K562 (cell line): Measurements from ENCODE around the gene HOXB5. TPM values are rescaled to one million over a fixed set of nuclear protein-coding genes. Genes with fewer than 3 reads are reported as not detected.

ENCODE experiments used
- ATAC-seq: fragments of 200-7000 bp; cut with Tn5 transposase; 3 replicates; pipeline ENCODE4 v1.9.1; 2020; ENCODE audit warnings: moderate library complexity
- BruUV-seq: library from RNA; stranded (reverse); fragments of 400-500 nt; replicated peaks from 2 replicates; lab custom pipeline; 2021; lab: Mats Ljungman, UMichigan
- CTCF ChIA-PET: fragments of 300-600 bp; formaldehyde crosslinking; extraction: SDS; loops from one replicate; lab custom pipeline; 2021; ENCODE audit warnings: low intra/inter-chr PET ratio; lab: Yijun Ruan, JAX
- POLR2A ChIA-PET: fragments of 300-600, 350-650 bp; sonication (Branson Sonifier 250); formaldehyde crosslinking; extraction: SDS; loops from one replicate; lab custom pipeline; 2021; ENCODE audit warnings: antibody characterized with exemption, inconsistent platforms; lab: Yijun Ruan, JAX
- DNase-seq, 4 experiments: peaks; one replicate each; pipeline versions ENCODE4 v3.0.0 to v3.0.0-alpha.2; 2011 to 2018; ENCODE audit warnings: low spot score in 3 of 4, mixed read lengths in 3 of 4; ENCODE audit errors: extremely low read depth in 1 of 4
- FAIRE-seq: peaks from 2 replicates; lab custom pipeline; 2011; peaks lifted over from hg19 to GRCh38; lab: Jason Lieb, UNC
- H2AFZ ChIP-seq: 2 replicates; pipeline ENCODE4 v1.6.0; 2011; ENCODE audit warnings: low read depth, low read length, control low read depth, inconsistent platforms
- H3K27ac ChIP-seq: fragments of 200-600 bp; 3 replicates; pipeline ENCODE4 v1.8.0; 2011; ENCODE audit warnings: low read depth, mild to moderate bottlenecking, control low read depth, inconsistent platforms, low read length, moderate library complexity, mixed read lengths; ENCODE audit errors: extremely low read depth
- H3K27me3 ChIP-seq, 2 experiments: fragments of 300-600 bp in 1 of 2; 2 replicates in 1 of 2; 3 replicates in 1 of 2; pipeline versions ENCODE4 v1.6.0 to v1.8.0; 2011; ENCODE audit warnings: inconsistent platforms in 2 of 2, low read length in 2 of 2, mild to moderate bottlenecking in 1 of 2, mixed read lengths in 1 of 2, moderate library complexity in 1 of 2; ENCODE audit not compliant: control insufficient read depth in 2 of 2, insufficient read depth in 2 of 2
- H3K36me3 ChIP-seq: fragments of 300-600 bp; 3 replicates; pipeline ENCODE4 v1.8.0; 2011; ENCODE audit warnings: mild to moderate bottlenecking, low read length, inconsistent platforms; ENCODE audit not compliant: control insufficient read depth, insufficient read depth
- H3K4me1 ChIP-seq, 2 experiments: fragments of 200-600 bp in 1 of 2; replicated peaks in 1 of 2; 2 replicates in 1 of 2; 3 replicates in 1 of 2; pipeline versions ENCODE4 v1.5.1 to v1.8.0; 2011; ENCODE audit warnings: inconsistent platforms in 2 of 2, low read length in 2 of 2, mild to moderate bottlenecking in 1 of 2, mixed read lengths in 1 of 2, moderate library complexity in 1 of 2; ENCODE audit not compliant: control insufficient read depth in 2 of 2, insufficient read depth in 2 of 2
- H3K4me2 ChIP-seq: 2 replicates; pipeline ENCODE4 v1.6.1; 2011; ENCODE audit warnings: low read length, control low read depth, inconsistent platforms, mixed read lengths; ENCODE audit not compliant: insufficient read depth
- H3K4me3 ChIP-seq: fragments of 200-600 bp; sonication (generic), shearing (Covaris generic); 2 replicates; pipeline ENCODE4 v1.5.1; 2016; ENCODE audit warnings: control low read depth, inconsistent platforms
- H3K79me2 ChIP-seq: fragments of 200-600 bp; 3 replicates; pipeline ENCODE4 v1.8.0; 2011; ENCODE audit warnings: low read length, inconsistent platforms; ENCODE audit not compliant: control insufficient read depth, insufficient read depth
- H3K9ac ChIP-seq, 2 experiments: 2 replicates each; pipeline versions ENCODE4 v1.6.0 to v1.6.1; 2011; ENCODE audit warnings: low read depth in 2 of 2, low read length in 2 of 2, control low read depth in 1 of 2, inconsistent platforms in 1 of 2, mild to moderate bottlenecking in 1 of 2, mixed read lengths in 1 of 2; ENCODE audit not compliant: insufficient read depth in 1 of 2
- H3K9me1 ChIP-seq: one replicate; pipeline ENCODE4 v1.6.0; 2011; ENCODE audit warnings: inconsistent platforms, mild to moderate bottlenecking, low read length, moderate library complexity; ENCODE audit not compliant: control insufficient read depth, insufficient read depth
- H3K9me3 ChIP-seq: replicated peaks from 2 replicates; pipeline ENCODE4 v1.5.1; 2011; ENCODE audit warnings: low read depth, low read length, inconsistent platforms; ENCODE audit not compliant: control insufficient read depth, insufficient read depth
- H4K20me1 ChIP-seq: replicated peaks from 2 replicates; pipeline ENCODE4 v1.6.1; 2011; ENCODE audit warnings: low read length, inconsistent platforms, mixed read lengths; ENCODE audit not compliant: control insufficient read depth, insufficient read depth
- ESRRB ChIP-seq: fragments of 250-450 bp; sonication (Bioruptor Pico); IDR thresholded peaks from 2 replicates; pipeline ENCODE4 v1.5.0; 2020; ENCODE audit warnings: mild to moderate bottlenecking, moderate library complexity, borderline replicate concordance
- HIVEP1 ChIP-seq: fragments of 250-450 bp; sonication (Bioruptor Pico); IDR thresholded peaks from 2 replicates; pipeline ENCODE4 v1.4.0; 2020; ENCODE audit warnings: mild to moderate bottlenecking
- JUNB ChIP-seq: fragments of 450-650 bp; formaldehyde crosslinking; conservative IDR thresholded peaks from 2 replicates; pipeline ENCODE4 v1.4.0; 2020; ENCODE audit warnings: mild to moderate bottlenecking
- KLF16 ChIP-seq: IDR thresholded peaks from 2 replicates; pipeline ENCODE4 v1.6.1; 2016; ENCODE audit warnings: antibody characterized with exemption
- PML ChIP-seq: IDR thresholded peaks from 2 replicates; pipeline ENCODE4 v1.6.1; 2012; ENCODE audit warnings: low read length, inconsistent platforms
- RUNX1 ChIP-seq: sonication (generic); IDR thresholded peaks from 2 replicates; pipeline ENCODE4 v1.6.1; 2016; ENCODE audit warnings: antibody characterized with exemption, low read depth
- WGBS: fragments of 100-300 bp; shearing (Covaris generic); methylation state at CpG from one replicate; pipeline ENCODE4 v1.1.6; 2016; ENCODE audit warnings: low coverage, mixed read lengths; ENCODE audit not compliant: insufficient coverage; ENCODE audit errors: missing lambda C conversion rate; 5-methylcytosine and 5-hydroxymethylcytosine counted together
- in situ Hi-C: fragments of 300-500 bp; cut with MboI; formaldehyde crosslinking; loops from 4 replicates; pipeline ENCODE4 v1.15.0; 2018; ENCODE audit warnings: inconsistent platforms, mixed read lengths
- intact Hi-C: fragments of 100-400 bp; cut with micrococcal nuclease; formaldehyde crosslinking; loops from 2 replicates; pipeline ENCODE4 v1.14.2; 2022
- polyA plus RNA-seq, 8 experiments: library from polyadenylated mRNA; depleted of rRNA in 4 of 8; stranded (reverse) in 5 of 8; unstranded in 3 of 8; fragments of >200 nt; fragmentation: Nextera tagmentation in 2 of 8; fragmentation: Illumina TruSeq in 1 of 8; extraction: Ambion mirVana in 2 of 8; extraction: Trizol in 1 of 8; gene quantifications; 2 replicates each; pipeline versions ENCODE4 v1.2.1 to v1.2.3, GENCODE V29; 2011 to 2014; ENCODE audit warnings: inconsistent platforms in 1 of 8, missing spikeins in 1 of 8
- total RNA-seq, 7 experiments: library from RNA; depleted of rRNA in 6 of 7; stranded (reverse); fragments of >200 nt in 6 of 7; fragmentation: Illumina TruSeq in 2 of 7; extraction: Trizol in 2 of 7; gene quantifications; 2 replicates each; pipeline versions ENCODE4 v1.2.1 to v1.2.3, GENCODE V29; 2011 to 2021; ENCODE audit warnings: low replicate concordance in 1 of 7
- TF ChIP-seq, protein P1 (sequence below): fragments of 200-400 bp; formaldehyde crosslinking; IDR thresholded peaks from 2 replicates; pipeline ENCODE4 v1.6.1; 2017; ENCODE audit warnings: mild to moderate bottlenecking, low read depth, low read length, moderate library complexity
- TF ChIP-seq, protein P2 (sequence below): sonication (generic); formaldehyde crosslinking; IDR thresholded peaks from 2 replicates; pipeline ENCODE4 v1.8.1; 2023; ENCODE audit warnings: missing genetic modification reagents, mild to moderate bottlenecking, borderline replicate concordance

Gene HOXB5
- total and polyA plus RNA-seq, 9 of the 15 experiments (the other 6 are each of a cell fraction or from before 2014, with no cell fraction given), result 0.24 to 2.7 (median 0.65) TPM

DNA sequence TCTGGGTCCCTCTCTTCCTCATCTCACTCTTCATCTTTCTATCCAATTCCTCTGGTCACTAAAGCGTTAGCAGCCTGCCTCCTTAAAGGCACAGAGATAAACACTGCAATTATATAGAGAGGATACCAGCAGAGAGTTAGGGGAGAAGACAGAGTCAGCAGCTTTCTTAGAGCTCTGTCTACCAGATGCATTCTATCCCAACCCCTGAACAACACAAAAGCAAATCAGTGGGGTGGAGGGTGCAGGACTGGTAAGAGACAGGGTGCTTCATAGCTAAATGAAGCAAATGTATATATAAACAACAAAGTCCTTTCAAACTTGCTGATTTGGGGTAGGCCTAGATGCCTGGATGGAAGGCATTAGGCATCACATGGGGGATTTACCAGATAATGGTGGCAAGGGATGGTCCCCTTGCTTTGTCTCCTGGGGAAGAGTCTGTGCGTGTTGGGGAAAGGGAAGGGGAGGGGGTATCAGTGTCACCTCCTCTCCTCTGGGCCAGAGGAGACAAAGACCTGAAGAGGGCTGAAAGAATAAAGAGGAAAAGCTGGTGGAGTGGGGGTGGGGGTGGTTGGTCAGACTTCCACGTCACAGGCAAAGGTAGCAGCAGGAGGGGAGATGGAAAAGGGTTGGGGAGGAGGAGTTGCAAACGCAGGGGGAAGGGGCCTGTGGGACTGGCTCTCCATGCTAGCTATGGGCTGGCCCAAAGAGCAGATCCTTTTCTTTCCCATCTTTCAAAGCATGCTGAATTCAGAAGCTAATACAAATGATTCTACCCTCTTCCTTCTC is 27.5 kb downstream of the HOXB5 start:
- Histone ChIP-seq H3K27me3 (no peaks in the 10 kb centered on the region), H3K4me2 (no peak overlapping the region), H3K9ac (no peak overlapping the region; a peak in 1 of 4 replicates), H3K27ac (no peak overlapping the region), H4K20me1 (no peaks in the 10 kb centered on the region; the same call in 1 of the 2 replicates), H3K36me3 (peaks cover 95% of the 10 kb centered on the region; the same call in 2 of the 3 replicates), H3K9me3 (no peaks in the 10 kb centered on the region), H3K79me2 (peaks cover 59% of the 10 kb centered on the region), H2AFZ (no peak overlapping the region), H3K4me1 (peaks cover 19 to 24% of the 10 kb centered on the region in 2 experiments), H3K9me1 (peaks cover 6% of the 10 kb centered on the region), H3K4me3 (no peak overlapping the region)
- FAIRE-seq, result no peak
- no peak for DNase-seq
- ChIA-PET CTCF (no interaction called here), POLR2A (interaction anchor here (3.9 kb wide), 1 partner anchor 10 kb away, joined by 21 read pairs; no protein-coding TSS in a partner anchor)
- TF ChIP-seq, protein P1, sequence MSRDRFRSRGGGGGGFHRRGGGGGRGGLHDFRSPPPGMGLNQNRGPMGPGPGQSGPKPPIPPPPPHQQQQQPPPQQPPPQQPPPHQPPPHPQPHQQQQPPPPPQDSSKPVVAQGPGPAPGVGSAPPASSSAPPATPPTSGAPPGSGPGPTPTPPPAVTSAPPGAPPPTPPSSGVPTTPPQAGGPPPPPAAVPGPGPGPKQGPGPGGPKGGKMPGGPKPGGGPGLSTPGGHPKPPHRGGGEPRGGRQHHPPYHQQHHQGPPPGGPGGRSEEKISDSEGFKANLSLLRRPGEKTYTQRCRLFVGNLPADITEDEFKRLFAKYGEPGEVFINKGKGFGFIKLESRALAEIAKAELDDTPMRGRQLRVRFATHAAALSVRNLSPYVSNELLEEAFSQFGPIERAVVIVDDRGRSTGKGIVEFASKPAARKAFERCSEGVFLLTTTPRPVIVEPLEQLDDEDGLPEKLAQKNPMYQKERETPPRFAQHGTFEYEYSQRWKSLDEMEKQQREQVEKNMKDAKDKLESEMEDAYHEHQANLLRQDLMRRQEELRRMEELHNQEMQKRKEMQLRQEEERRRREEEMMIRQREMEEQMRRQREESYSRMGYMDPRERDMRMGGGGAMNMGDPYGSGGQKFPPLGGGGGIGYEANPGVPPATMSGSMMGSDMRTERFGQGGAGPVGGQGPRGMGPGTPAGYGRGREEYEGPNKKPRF, result no peak
- TF ChIP-seq ESRRB (CRISPR knock-in tag), result no peak
- TF ChIP-seq, protein P2, sequence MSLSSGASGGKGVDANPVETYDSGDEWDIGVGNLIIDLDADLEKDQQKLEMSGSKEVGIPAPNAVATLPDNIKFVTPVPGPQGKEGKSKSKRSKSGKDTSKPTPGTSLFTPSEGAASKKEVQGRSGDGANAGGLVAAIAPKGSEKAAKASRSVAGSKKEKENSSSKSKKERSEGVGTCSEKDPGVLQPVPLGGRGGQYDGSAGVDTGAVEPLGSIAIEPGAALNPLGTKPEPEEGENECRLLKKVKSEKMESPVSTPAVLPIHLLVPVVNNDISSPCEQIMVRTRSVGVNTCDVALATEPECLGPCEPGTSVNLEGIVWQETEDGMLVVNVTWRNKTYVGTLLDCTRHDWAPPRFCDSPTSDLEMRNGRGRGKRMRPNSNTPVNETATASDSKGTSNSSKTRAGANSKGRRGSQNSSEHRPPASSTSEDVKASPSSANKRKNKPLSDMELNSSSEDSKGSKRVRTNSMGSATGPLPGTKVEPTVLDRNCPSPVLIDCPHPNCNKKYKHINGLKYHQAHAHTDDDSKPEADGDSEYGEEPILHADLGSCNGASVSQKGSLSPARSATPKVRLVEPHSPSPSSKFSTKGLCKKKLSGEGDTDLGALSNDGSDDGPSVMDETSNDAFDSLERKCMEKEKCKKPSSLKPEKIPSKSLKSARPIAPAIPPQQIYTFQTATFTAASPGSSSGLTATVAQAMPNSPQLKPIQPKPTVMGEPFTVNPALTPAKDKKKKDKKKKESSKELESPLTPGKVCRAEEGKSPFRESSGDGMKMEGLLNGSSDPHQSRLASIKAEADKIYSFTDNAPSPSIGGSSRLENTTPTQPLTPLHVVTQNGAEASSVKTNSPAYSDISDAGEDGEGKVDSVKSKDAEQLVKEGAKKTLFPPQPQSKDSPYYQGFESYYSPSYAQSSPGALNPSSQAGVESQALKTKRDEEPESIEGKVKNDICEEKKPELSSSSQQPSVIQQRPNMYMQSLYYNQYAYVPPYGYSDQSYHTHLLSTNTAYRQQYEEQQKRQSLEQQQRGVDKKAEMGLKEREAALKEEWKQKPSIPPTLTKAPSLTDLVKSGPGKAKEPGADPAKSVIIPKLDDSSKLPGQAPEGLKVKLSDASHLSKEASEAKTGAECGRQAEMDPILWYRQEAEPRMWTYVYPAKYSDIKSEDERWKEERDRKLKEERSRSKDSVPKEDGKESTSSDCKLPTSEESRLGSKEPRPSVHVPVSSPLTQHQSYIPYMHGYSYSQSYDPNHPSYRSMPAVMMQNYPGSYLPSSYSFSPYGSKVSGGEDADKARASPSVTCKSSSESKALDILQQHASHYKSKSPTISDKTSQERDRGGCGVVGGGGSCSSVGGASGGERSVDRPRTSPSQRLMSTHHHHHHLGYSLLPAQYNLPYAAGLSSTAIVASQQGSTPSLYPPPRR, result no peak
- TF ChIP-seq PML, result no peak
- TF ChIP-seq RUNX1, result no peak
- TF ChIP-seq HIVEP1 (CRISPR knock-in tag), result no peak
- TF ChIP-seq KLF16, result no peak
- no peak for TF ChIP-seq JUNB
- ATAC-seq, result no peak
- whole genome bisulfite sequencing, result 56% methylated on average over 3 of the region's 4 CpGs
- no TSS peak for BruUV-seq
- intact Hi-C loops (no loop called here), in situ Hi-C loops (no loop called here)
